Activated T-cell treated with anti-CD3 and anti-CD28 coated beads, Interleukin-2, amount 50 U/mL, for 1 hour (primary cell): ENCODE measurements around the gene GMPS.
"Not testable (repeated sequence)": the region's sequence is repeated elsewhere in the genome, so short reads cannot be mapped to it uniquely, and the experiment has no call there.

Experiments
- DNase-seq: peaks from one replicate; pipeline ENCODE4 v3.0.0-alpha.2; 2020

GMPS gene

GRCh38 chr3:155872904-155873646 lies 2.6 kb downstream of the GMPS start:
- DNase-seq: no peak

GRCh38 chr3:155876037-155876436 lies 5.6 kb downstream of the GMPS start:
- DNase-seq: no peak

- DNase-seq: no peak
Observed at GRCh38 chr3:155876503-155876902, 6.1 kb downstream of the GMPS start.

- no peak for DNase-seq
Observed at GRCh38 chr3:155880286-155880685, 9.8 kb downstream of the GMPS start.

- DNase-seq: no peak
Observed at GRCh38 chr3:155884292-155884691, 13.8 kb downstream of the GMPS start.

GRCh38 chr3:155885292-155885691 lies 14.8 kb downstream of the GMPS start:
- no peak for DNase-seq

- not testable (repeated sequence) for DNase-seq
Observed at GRCh38 chr3:155886348-155886747, 15.9 kb downstream of the GMPS start.

GRCh38 chr3:155886915-155887314 lies 16.5 kb downstream of the GMPS start:
- no peak for DNase-seq

- DNase-seq: no peak
Observed at GRCh38 chr3:155889212-155889611, 18.8 kb downstream of the GMPS start.

GRCh38 chr3:155889952-155890351 lies 19.5 kb downstream of the GMPS start:
- no peak for DNase-seq

- DNase-seq: no peak
Observed at GRCh38 chr3:155890671-155891190, 20.3 kb downstream of the GMPS start.

- DNase-seq: no peak
Observed at GRCh38 chr3:155891321-155891720, 20.9 kb downstream of the GMPS start.

- DNase-seq: no peak
Observed at GRCh38 chr3:155895379-155895900, 25.0 kb downstream of the GMPS start.

- no peak for DNase-seq
Observed at GRCh38 chr3:155906900-155907299, 36.5 kb downstream of the GMPS start.

- DNase-seq: no peak
Observed at GRCh38 chr3:155908086-155908485, 37.6 kb downstream of the GMPS start.

- no peak for DNase-seq
Observed at GRCh38 chr3:155908605-155909004, 38.2 kb downstream of the GMPS start.

- no peak for DNase-seq
Observed at GRCh38 chr3:155912090-155912489, 41.6 kb downstream of the GMPS start.

GRCh38 chr3:155912579-155913190 lies 42.2 kb downstream of the GMPS start:
- DNase-seq: no peak

- DNase-seq: no peak
Observed at GRCh38 chr3:155917781-155918180, 47.3 kb downstream of the GMPS start.

- no peak for DNase-seq
Observed at GRCh38 chr3:155919728-155920127, 49.3 kb downstream of the GMPS start.

- no peak for DNase-seq
Observed at GRCh38 chr3:155921486-155921885, 51.0 kb downstream of the GMPS start.

GRCh38 chr3:155934230-155934629 lies 63.8 kb downstream of the GMPS start:
- no peak for DNase-seq

- no peak for DNase-seq
Observed at GRCh38 chr3:155938409-155938808, 68.0 kb downstream of the GMPS start.

GRCh38 chr3:155941354-155941753 lies 70.9 kb downstream of the GMPS start:
- DNase-seq: no peak
